Measurements from ENCODE around the gene TUBAL3. TPM values are rescaled to one million over a fixed set of nuclear protein-coding genes. Genes with fewer than 3 reads are reported as not detected.

Gene TUBAL3
- polyA plus RNA-seq, 1 of the 3 experiments (the other 2 are of a cell fraction): not detected

DNA sequence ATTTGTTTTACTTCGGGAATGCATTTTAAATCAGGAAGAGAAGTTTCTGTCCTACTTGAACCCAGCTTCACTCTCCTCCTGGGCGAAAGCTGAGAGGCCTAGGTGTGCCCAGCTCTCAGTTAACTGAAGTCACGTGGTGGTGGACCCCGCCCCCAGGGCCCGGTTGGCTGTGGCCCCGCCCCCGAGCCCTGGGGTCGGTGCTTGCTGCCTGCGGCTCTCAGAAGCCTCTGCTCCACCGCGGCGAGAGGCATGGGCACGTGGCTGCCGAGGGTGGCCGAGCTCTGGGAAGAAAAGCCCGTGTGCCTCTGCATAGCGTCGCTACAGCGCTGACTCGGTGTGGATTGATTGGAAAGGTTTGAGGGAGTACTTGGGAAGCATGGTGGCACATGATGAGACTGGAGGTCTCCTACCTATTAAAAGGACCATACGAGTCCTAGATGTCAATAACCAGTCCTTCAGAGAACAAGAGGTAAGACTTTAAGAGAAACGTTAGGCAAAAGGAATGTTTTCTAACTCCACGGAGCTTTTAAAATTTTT, 41.8 kb upstream of the TUBAL3 start:
- no peaks in the 10 kb centered on the region for H4K20me1 ChIP-seq (ENCODE audit: insufficient read depth)
- H2AFZ ChIP-seq (ENCODE audit: low read depth): no peak overlapping the region
- H3K9me3 ChIP-seq: no peaks in the 10 kb centered on the region
- 0 out of 4 replicates have a peak overlapping the region, but pooled peaks of 1 of the 2 experiments have one; percentile 22 for H3K27ac ChIP-seq (ENCODE audit: low read depth in 2 of 2, low read length in 1 of 2)
- no peak overlapping the region for H3K9ac ChIP-seq
- no peaks in the 10 kb centered on the region for H3K36me3 ChIP-seq (replicated peaks in 1 of 2; ENCODE audit: control insufficient read depth in 1 of 2, insufficient read depth in 2 of 2, low read length in 1 of 2)
- POLR2A ChIA-PET: no interaction called here
- no peak for DNase-seq
- H3F3A ChIP-seq (replicated peaks; ENCODE audit: insufficient read depth): no peaks in the 10 kb centered on the region
- TF ChIP-seq, protein P1, sequence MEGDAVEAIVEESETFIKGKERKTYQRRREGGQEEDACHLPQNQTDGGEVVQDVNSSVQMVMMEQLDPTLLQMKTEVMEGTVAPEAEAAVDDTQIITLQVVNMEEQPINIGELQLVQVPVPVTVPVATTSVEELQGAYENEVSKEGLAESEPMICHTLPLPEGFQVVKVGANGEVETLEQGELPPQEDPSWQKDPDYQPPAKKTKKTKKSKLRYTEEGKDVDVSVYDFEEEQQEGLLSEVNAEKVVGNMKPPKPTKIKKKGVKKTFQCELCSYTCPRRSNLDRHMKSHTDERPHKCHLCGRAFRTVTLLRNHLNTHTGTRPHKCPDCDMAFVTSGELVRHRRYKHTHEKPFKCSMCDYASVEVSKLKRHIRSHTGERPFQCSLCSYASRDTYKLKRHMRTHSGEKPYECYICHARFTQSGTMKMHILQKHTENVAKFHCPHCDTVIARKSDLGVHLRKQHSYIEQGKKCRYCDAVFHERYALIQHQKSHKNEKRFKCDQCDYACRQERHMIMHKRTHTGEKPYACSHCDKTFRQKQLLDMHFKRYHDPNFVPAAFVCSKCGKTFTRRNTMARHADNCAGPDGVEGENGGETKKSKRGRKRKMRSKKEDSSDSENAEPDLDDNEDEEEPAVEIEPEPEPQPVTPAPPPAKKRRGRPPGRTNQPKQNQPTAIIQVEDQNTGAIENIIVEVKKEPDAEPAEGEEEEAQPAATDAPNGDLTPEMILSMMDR (IDR thresholded peaks at IDR 0.05): no peak
- no peak for TF ChIP-seq JUND (IDR thresholded peaks at IDR 0.05)
- TF ChIP-seq TEAD4 (IDR thresholded peaks at IDR 0.05; ENCODE audit: borderline replicate concordance, insufficient read depth): no peak
- no peak for TF ChIP-seq RCOR1 (IDR thresholded peaks at IDR 0.05; ENCODE audit: low read length)
- TF ChIP-seq YY1 (IDR thresholded peaks at IDR 0.05; ENCODE audit: low read depth): no peak
- TF ChIP-seq RXRA (IDR thresholded peaks at IDR 0.05; ENCODE audit: borderline replicate concordance, low read depth): no peak
- TF ChIP-seq, protein P2, sequence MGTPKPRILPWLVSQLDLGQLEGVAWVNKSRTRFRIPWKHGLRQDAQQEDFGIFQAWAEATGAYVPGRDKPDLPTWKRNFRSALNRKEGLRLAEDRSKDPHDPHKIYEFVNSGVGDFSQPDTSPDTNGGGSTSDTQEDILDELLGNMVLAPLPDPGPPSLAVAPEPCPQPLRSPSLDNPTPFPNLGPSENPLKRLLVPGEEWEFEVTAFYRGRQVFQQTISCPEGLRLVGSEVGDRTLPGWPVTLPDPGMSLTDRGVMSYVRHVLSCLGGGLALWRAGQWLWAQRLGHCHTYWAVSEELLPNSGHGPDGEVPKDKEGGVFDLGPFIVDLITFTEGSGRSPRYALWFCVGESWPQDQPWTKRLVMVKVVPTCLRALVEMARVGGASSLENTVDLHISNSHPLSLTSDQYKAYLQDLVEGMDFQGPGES (IDR thresholded peaks at IDR 0.05; ENCODE audit: low read depth, low read length): no peak
- no peak for TF ChIP-seq EZH2phosphoT487 (IDR thresholded peaks at IDR 0.05; ENCODE audit: borderline replicate concordance, low read depth)
- TF ChIP-seq, protein P3, sequence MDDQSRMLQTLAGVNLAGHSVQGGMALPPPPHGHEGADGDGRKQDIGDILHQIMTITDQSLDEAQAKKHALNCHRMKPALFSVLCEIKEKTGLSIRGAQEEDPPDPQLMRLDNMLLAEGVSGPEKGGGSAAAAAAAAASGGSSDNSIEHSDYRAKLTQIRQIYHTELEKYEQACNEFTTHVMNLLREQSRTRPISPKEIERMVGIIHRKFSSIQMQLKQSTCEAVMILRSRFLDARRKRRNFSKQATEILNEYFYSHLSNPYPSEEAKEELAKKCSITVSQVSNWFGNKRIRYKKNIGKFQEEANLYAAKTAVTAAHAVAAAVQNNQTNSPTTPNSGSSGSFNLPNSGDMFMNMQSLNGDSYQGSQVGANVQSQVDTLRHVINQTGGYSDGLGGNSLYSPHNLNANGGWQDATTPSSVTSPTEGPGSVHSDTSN (IDR thresholded peaks at IDR 0.05): no peak
- no peaks in the 10 kb centered on the region for H3K9me2 ChIP-seq
- no peaks in the 10 kb centered on the region for H3K27me3 ChIP-seq (ENCODE audit: insufficient read depth)
- H3K4me2 ChIP-seq: no peak overlapping the region
- no peak overlapping the region for H3K4me3 ChIP-seq (ENCODE audit: low read depth in 2 of 2, low read length in 1 of 2)
- CTCF ChIA-PET: interaction anchor here (1.2 to 17.2 kb wide), 3 partner anchors 12 to 179 kb away, joined by 4 to 449 read pairs (median 4); no protein-coding TSS in a partner anchor
- peaks cover 2 to 23% of the 10 kb centered on the region in 2 experiments; a peak in 3 of 4 replicates for H3K4me1 ChIP-seq (ENCODE audit: control insufficient read depth in 1 of 2, insufficient read depth in 2 of 2, low read depth in 1 of 2, low read length in 1 of 2)
- WGBS (ENCODE audit: low lambda C conversion rate): 80% methylated on average over 22 of the region's 23 CpGs
- H3K79me2 ChIP-seq (ENCODE audit: insufficient read depth): peaks cover 12% of the 10 kb centered on the region; the same call in 1 of the 2 replicates

DNA sequence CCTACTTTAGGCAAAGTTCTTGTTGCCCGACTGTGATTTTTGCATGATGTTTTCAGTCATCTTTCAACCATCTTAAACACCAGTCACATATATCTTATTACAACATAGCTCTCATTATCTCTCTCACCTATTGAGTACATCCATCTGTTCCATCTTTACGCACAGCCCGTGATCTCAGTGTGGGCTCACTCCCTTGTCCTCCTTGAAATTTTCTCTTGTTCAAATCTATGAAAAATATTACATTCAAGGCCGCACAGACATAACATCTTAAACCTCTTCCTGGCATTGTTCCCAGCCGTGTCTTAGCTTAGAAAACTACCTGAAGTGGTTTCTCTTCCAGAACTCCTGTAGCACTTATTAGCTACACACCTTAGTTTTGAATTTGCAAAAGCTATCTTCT, 40.4 kb upstream of the TUBAL3 start:
- Histone ChIP-seq H3K9me3 (no peaks in the 10 kb centered on the region), H3K27ac (ENCODE audit: low read depth in 2 of 2, low read length in 1 of 2) (no peak overlapping the region), H3K9ac (no peak overlapping the region), H3K4me3 (ENCODE audit: low read depth in 2 of 2, low read length in 1 of 2) (no peak overlapping the region), H2AFZ (ENCODE audit: low read depth) (no peak overlapping the region), H3K79me2 (ENCODE audit: insufficient read depth) (peaks cover 12% of the 10 kb centered on the region; the same call in 1 of the 2 replicates), H3K36me3 (replicated peaks in 1 of 2; ENCODE audit: control insufficient read depth in 1 of 2, insufficient read depth in 2 of 2, low read length in 1 of 2) (no peaks in the 10 kb centered on the region), H4K20me1 (ENCODE audit: insufficient read depth) (no peaks in the 10 kb centered on the region), H3K4me2 (no peak overlapping the region), H3F3A (replicated peaks; ENCODE audit: insufficient read depth) (no peaks in the 10 kb centered on the region), H3K4me1 (ENCODE audit: control insufficient read depth in 1 of 2, insufficient read depth in 2 of 2, low read depth in 1 of 2, low read length in 1 of 2) (peaks cover 2 to 23% of the 10 kb centered on the region in 2 experiments; a peak in 3 of 4 replicates), H3K9me2 (no peaks in the 10 kb centered on the region), H3K27me3 (ENCODE audit: insufficient read depth) (no peaks in the 10 kb centered on the region)
- DNase-seq: no peak
- POLR2A ChIA-PET: no interaction called here
- no peak for TF ChIP-seq SMC3 (IDR thresholded peaks at IDR 0.05; ENCODE audit: low read depth, low read length)
- TF ChIP-seq NFIC (IDR thresholded peaks at IDR 0.05; ENCODE audit: borderline replicate concordance): no peak
- no peak for TF ChIP-seq GATA2 (CRISPR knock-in tag; IDR thresholded peaks at IDR 0.05)
- TF ChIP-seq GABPA (IDR thresholded peaks at IDR 0.05; ENCODE audit: low read depth): no peak
- TF ChIP-seq FOXM1 (IDR thresholded peaks at IDR 0.05; ENCODE audit: low read depth): no peak
- TF ChIP-seq, protein P4, sequence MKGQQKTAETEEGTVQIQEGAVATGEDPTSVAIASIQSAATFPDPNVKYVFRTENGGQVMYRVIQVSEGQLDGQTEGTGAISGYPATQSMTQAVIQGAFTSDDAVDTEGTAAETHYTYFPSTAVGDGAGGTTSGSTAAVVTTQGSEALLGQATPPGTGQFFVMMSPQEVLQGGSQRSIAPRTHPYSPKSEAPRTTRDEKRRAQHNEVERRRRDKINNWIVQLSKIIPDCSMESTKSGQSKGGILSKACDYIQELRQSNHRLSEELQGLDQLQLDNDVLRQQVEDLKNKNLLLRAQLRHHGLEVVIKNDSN (IDR thresholded peaks at IDR 0.05; ENCODE audit: borderline replicate concordance, low read depth): no peak
- no peak for TF ChIP-seq TEAD4 (IDR thresholded peaks at IDR 0.05; ENCODE audit: borderline replicate concordance, insufficient read depth)
- CTCF ChIA-PET: interaction anchor here (1.0 to 17.2 kb wide), 6 partner anchors 10 to 595 kb away, joined by 3 to 449 read pairs (median 6); no protein-coding TSS in a partner anchor
- WGBS (ENCODE audit: low lambda C conversion rate): 93% methylated on average over 5 of the region's 5 CpGs

All from SK-N-SH (cell line).